ENCODE measurements around the gene OR2V1. TPM values are rescaled to one million over a fixed set of nuclear protein-coding genes. Genes with fewer than 3 reads are reported as not detected.
"Not testable (repeated sequence)": the region's sequence is repeated elsewhere in the genome, so short reads cannot be mapped to it uniquely, and the experiment has no call there.

Gene OR2V1
- total RNA-seq, 1 experiment from 2014 or later = not detected

DNA sequence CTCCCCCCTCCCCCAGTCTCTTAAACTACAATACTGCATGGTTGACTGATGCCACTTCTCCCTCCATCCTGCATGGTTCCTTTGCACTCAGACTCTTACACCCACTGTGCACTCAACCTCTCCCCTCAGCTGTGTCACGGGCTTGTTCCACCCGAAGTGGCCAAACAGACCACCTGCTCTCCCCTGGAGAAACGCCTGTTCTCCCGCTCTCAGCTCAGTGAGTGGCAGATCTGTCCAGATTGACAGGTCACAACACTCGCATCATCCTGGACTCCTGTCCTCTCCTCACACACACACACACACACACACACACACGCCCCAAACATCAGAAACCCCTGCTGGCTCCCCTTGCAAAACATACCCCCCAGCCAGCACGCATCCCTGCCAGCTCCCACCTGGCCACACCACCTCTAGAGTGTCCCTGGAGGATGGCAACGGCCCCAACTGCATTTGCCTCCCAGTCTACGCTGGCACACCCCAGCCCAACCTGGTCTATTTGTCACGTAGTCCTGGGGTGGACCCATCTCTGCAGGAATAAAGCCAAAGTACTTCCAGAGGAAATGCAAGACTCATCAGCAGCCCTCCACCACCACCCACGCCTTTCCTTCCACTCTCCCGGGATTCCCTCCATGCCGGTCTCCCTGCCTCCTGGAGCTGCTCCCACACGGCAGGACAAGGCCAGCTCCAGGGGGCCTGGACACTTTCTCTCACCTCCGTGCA lies 2.9 kb downstream of the OR2V1 start:
- DNase-seq (ENCODE audit: low spot score) = no peak

- DNase-seq (ENCODE audit: low spot score) = no peak
Measured at GRCh38 chr5:181127456-181127855, 3.5 kb downstream of the OR2V1 start.

DNA sequence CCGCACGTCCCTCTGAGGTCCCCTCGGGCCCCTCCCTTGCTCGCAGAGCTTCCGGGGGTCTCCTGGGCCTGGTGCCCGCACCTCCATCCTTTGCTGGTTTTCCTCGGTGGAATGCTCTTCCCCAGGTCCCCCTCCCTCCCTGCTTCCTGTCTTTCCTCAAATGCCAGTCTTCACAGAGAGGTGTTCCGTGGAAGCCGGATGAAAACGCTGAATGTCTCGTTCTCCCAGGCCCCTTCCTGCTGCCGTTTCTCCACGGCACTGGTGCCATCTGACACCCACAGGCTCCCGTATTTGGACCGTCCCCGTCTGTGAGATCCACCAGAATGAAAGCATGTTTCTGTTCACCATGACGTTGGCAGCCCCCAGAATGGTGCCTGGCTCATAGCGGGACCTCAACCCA lies 4.1 kb downstream of the OR2V1 start:
- DNase-seq (ENCODE audit: low spot score) = no peak

GRCh38 chr5:181124526-181124925 lies 6.4 kb downstream of the OR2V1 start:
- DNase-seq (ENCODE audit: low spot score) = no peak

- DNase-seq (ENCODE audit: low spot score) = no peak
Measured at GRCh38 chr5:181121675-181122561, 9.1 kb downstream of the OR2V1 start.

GRCh38 chr5:181120761-181121160 lies 10.2 kb downstream of the OR2V1 start:
- no peak for DNase-seq (ENCODE audit: low spot score)

DNA sequence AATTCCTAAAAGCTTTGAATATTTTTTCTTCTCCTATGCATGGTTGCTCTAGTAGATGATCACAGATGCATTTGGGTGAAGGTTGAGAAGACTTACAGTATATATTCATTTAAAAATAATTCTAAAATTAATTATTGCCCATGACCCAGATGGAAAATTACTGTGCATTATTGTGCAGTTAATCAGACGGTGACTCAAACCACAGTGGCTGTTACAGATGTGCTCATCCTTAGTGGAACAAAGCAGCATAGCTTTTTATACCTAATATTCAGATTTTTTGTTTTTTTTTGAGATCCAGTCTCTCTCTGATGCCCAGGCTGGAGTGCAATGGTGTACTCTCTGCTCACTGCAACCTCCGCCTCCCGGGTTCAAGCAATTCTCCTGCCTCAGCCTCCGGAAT lies 10.7 kb downstream of the OR2V1 start:
- no peak for DNase-seq (ENCODE audit: low spot score)

- no peak for DNase-seq (ENCODE audit: low spot score)
Measured at GRCh38 chr5:181119105-181119504, 11.9 kb downstream of the OR2V1 start.

DNA sequence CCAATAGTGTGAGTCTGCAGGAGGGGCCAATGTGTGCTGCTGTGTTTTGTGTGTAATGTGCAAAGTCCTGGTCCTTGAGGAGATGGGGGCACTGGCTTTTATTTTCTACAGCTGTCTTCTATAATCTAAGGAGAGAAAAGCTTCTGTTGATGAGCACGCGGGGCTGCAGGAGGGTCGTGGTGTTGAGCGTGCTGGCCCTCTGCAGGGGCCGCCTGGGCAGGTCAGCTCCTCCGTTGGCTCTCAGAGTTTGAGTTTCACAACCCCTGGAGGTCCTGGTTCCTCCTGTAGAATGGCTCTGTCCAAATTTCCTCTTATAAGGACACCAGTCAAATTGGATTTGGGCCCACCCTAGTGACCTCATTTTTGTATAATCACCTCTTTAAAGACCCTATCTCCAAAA lies 12.6 kb downstream of the OR2V1 start:
- DNase-seq (ENCODE audit: low spot score) = no peak

DNA sequence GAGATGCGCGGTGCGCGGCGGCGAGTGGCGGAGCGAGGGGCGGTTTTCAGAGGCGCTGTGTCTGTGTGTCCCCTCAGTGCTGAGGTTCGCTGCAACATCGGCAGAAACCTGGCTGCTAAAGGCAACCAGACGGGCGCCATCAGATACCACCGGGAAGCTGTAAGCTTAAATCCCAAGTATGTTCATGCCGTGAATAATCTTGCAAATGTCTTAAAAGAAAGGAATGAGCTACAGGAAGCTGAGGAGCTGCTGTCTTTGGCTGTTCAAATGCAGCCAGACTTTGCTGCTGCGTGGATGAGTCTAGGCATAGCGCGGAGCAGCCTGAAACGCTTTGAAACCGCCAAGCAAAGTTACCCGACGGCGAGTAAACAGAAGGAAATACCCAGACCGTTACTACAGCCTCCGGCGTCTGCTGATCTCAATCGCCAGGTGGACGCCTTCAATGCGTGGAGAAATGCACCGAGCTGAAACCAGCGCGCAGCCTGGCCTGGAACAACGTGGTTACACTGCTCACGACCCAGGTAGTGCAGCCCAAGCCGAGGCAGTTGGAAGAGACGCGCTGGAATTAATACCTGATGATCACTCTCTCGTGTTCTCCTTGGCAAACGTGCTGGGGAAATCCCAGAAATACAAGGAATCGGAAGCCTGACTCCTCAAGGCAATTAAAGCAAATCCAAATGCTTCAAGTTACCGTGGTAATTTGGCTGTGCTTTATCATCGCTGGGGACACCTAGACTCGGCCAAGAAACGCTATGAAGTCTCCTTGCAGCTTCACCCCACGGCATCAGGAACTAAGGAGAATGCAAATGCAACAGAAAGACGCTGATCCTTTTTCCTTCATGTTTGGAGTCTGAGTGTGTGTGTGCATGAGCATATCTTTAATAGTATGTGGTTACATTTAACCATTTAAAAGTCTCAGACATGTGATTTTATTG lies 15.9 kb downstream of the OR2V1 start:
- peak; percentile 39 for DNase-seq (ENCODE audit: low spot score)

DNA sequence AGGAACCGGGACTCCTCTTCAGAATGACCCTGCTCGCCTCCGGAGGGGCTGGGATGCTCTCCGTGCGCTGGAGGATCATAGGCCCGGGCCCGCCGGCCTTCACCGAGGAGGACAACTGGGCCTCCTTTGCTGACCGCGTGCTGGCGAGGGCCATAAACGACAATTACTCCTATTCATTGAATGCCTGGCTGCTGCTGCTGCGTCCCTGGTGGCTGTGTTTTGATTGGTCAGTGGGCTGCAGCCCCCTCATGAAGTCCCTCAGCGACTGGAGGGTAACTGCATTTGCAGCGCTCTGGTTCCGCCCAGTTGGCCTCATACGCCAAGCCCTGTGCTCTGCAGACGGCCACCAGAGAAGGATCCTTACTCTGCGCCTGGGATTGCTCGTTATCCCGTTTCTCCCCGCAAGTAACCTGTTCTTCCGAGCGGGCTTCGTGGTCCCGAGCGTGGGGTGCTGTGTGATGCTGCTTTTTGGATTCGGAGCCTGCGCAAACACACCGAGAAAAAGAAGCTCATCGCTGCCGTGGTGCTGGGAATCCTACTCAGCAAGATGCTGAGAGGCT lies 16.6 kb downstream of the OR2V1 start:
- no peak for DNase-seq (ENCODE audit: low spot score)

GRCh38 chr5:181113572-181113971 lies 17.4 kb downstream of the OR2V1 start:
- DNase-seq (ENCODE audit: low spot score) = not testable (repeated sequence)

DNA sequence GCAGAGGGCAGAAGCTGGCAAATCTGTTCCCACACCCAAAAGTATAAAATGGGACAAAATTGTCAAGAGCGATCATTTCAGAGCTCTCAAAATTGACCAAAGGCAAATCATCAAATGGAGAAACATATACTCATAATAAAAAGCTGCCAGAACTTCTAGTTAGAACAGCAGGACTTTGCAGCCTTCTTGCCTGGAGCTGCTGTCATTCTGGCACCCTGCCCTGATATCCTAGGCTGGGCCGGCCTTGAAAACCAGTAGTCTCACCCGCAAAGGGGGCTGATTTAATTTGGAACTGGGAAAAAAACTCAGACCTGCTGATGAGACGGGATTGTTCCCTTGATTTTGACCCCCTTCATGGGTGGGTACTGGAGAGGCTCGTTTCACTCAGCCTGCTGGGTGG lies 18.5 kb downstream of the OR2V1 start:
- DNase-seq (ENCODE audit: low spot score) = no peak

DNA sequence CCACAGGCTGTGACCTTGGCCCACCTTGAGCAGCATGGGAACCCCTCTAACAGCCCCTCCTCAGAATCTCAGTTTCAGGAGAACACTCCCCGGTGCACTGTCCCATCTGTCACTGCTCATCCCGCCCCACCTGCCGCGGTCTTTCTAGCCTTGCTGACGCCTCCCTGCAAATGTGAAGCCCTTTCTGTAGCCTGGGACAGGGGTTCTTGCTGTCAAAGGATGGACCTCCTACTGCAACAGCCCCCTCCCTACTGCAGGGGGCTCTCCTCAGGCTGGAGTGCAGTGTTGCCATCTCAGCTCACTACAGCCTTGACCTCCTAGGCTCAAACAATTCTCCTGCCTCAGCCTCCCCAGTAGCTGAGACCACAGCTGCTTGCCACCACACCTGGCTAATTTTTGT lies 20.0 kb downstream of the OR2V1 start:
- no peak for DNase-seq (ENCODE audit: low spot score)

DNA sequence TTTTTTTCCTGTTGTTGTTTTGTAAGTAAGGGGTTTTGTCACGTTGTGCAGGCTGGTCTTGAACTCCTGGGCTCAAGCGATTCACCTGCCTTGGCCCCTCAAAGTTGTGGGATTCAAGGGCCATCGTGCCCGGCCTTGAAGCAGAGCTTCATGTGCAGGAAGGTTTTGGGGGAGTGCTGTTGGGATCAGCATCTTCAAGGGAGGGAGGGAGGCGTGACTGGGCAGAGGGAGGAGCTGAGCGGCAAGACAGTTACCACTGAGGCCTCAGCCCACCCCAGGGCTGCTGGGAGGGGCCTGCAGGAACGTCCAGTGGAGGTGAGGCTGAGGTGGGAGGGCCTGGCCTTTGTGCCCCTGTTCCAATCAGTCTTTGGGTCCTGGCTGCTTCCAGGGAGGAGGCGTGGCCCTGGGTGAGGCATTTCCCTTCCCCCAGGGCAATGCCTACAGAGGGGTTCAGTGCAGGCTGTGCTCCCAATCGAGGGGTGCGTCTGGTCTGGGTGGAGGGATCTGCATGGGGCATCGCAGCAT lies 21.4 kb downstream of the OR2V1 start:
- DNase-seq (ENCODE audit: low spot score) = no peak

DNA sequence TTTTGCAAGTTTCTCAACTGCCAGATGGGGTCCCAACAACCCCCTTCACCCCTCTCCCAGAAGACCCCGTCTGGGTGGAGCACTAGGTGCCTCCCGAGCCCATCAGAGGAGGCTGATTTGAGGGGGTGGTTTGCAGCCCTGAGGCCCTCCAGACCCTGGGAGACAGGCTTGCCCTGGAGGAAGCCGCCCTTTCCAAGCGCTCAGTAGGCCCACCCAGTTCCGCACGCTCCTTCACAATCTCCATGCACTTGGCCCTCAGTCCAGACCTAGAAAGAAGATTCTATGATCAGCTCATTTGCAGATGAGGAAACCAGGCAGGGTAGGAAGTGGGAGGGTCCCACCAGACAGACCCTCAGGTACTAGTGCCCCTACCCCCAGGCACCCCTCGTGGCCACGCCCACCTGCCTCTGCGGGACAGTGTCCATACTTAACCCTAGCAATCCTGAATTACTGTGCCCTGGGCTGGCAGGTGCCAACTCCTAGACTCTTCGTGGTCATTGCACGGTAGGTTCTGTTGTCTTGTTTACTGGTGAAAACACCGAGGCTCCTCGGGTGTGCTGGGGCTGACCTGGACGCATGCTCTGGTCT lies 22.3 kb downstream of the OR2V1 start:
- DNase-seq (ENCODE audit: low spot score) = no peak

DNA sequence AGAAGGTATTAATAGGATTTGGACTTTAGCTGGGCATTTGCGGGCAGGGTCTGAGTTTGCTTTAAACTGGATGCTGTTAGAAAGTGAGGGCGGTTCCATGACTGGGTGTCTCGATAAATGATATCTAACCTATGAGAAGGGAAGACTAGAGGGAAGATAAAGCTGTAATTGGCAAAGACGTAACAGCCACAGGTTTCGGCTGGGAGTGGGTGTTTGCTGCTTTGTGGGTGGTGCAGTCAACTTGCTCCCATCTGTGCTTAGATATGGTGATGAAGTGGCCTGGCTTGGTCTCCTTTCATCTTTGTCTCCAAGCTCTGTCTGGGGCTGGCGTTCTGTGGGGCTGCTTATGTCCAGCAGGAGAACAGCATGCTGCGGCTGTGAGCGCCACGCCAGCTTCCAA lies 23.3 kb downstream of the OR2V1 start:
- no peak for DNase-seq (ENCODE audit: low spot score)

GRCh38 chr5:181105391-181106025 lies 25.5 kb downstream of the OR2V1 start:
- no peak for DNase-seq (ENCODE audit: low spot score)

DNA sequence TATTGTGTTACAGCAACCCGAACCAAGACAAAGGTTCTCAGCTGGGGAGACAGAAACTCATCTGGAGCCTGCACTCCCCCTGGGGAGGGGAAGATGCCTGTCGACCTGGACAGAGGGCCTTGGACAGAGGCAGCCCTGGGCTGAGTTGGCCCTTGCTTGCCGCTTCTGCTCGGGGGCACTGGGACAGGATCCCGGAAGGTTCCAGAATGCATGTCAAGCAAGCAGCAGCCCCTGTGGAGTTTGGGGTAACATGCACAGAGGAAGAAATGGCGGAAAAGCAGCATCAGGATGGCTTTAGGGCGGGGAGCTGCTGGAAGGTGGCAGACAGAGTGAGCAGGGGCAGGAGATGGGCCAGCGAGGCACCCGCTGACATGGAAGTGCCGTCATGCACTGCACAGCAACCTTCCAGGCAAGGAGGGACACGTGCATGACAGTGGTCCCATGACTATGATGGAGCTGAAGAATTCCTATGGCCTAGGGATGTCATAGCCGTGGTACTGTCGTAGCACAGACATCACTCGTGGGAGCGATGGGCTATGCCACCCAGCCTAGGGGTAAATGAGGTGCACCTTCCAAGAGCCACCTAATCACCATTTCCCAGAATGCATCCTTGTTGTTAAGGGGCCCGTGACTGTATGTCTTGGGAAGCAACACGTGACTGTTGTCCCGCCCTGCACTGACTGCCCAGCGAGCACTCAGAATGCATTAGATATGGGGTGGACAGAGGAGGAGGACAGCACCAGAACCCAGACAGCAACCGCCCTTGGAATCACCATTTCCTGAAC lies 26.2 kb downstream of the OR2V1 start:
- DNase-seq (ENCODE audit: low spot score) = not testable (repeated sequence)

DNA sequence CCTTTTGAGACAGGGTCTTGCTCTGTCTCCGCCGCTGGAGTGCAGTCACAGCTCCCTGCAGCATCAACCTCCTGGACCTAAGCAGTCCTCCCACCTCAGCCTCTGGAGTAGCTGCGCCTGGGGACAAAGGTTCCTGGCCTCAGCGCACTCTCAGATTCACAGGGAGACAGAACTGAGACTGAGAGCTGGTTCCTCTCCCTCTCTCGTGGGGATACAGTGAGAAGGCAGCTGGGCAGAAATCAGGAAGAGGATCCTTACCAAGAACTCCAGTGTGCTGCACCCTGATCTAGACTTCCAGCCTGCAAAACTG lies 26.8 kb downstream of the OR2V1 start:
- not testable (repeated sequence) for DNase-seq (ENCODE audit: low spot score)
